Measurements from ENCODE around the gene ZNF155.

Gene ZNF155

DNA sequence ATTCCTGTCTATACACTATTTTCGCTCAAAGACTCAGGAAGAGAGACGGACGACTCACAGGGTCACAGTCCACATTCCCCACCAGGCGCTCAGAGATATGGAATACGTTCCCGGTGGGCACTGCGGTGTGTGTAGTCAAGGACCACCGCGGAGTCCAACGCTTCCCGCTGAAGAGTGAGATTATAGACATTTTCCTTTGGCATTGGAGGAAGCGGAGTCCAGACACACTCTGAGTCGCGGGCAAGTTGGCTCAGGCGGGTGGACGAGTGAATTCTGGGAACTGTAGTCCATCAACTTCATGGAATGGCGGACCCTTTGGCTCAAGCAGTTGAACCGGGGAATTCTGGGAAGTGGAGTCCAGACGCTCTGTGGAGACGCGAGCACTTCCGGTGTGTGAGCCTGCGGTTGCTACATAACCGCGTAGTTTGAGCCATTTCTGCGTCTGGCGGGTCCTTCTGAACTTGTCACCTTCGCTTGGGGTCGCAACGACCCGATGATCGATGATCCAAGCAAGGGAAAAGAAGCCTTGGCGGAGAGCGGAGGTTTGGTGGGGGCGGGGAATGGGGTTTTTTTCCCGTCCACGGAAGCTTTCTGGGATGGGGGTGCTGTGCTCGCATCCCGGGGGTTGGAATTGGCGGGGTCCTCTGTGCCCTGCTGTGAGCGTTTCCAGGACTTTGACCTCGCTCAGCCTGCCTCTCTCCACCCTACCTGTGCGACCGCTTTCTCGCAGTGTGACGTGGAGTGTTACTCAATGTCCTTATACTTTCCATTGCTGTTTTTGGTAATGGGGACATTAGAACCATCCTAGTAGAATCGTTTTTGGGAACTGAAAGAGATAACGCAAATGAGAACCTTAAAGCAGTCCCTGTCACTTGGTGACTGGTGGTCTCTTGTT is 18.8 kb downstream of the ZNF155 start, which contains the start of gene ZNF230:
TSS of gene ZNF230 (plus strand) at position 392 of the 895 bp plus-strand sequence. CDS start 4,122 bp downstream, outside the sequence.
- Histone ChIP-seq H3K27ac (peak within 1 kb of the TSS; percentile 29), H3K79me2 (no peaks in the 10 kb centered on the region), H3K27me3 (ENCODE audit: control insufficient read depth, insufficient read depth, low read length) (no peaks in the 10 kb centered on the region), H3K4me1 (no peaks in the 10 kb centered on the region), H3K4me2 (ENCODE audit: low read length) (peak within 1 kb of the TSS; percentile 97), H3K9me3 (ENCODE audit: control insufficient read depth, low read length) (no peaks in the 10 kb centered on the region), H3K9ac (peak within 1 kb of the TSS; percentile 25), H2AFZ (peak within 1 kb of the TSS; percentile 80), H3K36me3 (ENCODE audit: control insufficient read depth, insufficient read depth, low read length) (no peaks in the 10 kb centered on the region), H3K4me3 (ENCODE audit: low read depth, low read length) (peak within 1 kb of the TSS; percentile 97)
- TF ChIP-seq, protein P1, sequence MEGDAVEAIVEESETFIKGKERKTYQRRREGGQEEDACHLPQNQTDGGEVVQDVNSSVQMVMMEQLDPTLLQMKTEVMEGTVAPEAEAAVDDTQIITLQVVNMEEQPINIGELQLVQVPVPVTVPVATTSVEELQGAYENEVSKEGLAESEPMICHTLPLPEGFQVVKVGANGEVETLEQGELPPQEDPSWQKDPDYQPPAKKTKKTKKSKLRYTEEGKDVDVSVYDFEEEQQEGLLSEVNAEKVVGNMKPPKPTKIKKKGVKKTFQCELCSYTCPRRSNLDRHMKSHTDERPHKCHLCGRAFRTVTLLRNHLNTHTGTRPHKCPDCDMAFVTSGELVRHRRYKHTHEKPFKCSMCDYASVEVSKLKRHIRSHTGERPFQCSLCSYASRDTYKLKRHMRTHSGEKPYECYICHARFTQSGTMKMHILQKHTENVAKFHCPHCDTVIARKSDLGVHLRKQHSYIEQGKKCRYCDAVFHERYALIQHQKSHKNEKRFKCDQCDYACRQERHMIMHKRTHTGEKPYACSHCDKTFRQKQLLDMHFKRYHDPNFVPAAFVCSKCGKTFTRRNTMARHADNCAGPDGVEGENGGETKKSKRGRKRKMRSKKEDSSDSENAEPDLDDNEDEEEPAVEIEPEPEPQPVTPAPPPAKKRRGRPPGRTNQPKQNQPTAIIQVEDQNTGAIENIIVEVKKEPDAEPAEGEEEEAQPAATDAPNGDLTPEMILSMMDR (IDR thresholded peaks at IDR 0.05) = no peak

DNA sequence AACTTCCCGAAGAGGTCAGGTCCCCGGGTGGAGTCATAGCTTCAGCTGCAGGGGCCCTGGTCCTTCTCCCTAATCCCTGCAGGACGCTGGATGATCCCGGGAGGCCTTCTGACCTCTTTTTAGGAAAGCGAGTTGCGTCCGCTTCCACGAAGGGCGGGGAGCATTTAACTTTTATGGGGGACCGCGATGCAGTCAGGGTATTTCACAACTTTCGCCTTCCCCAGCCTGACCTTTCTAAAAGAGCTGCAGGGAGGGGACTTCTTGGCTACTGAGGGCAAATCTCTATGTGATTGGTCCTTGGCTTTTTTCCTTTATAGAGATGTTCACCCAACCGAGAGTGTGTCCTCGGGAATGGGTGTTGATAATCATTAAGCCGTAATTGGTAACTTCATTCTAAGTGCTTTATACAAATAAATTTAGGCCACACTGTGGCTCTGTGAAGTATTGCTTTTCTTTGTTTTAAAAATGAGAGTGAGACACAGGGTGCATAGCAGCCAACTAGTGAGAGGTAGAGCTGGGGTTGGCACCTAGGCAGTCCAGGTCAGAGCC is 19.5 kb downstream of the ZNF155 start:
- Histone ChIP-seq H3K9me3 (ENCODE audit: control insufficient read depth, low read length) (no peaks in the 10 kb centered on the region), H2AFZ (peak overlapping the region; percentile 80), H3K4me2 (ENCODE audit: low read length) (peak overlapping the region; percentile 97), H3K4me3 (ENCODE audit: low read depth, low read length) (peak overlapping the region; percentile 97), H3K4me1 (no peaks in the 10 kb centered on the region), H3K79me2 (no peaks in the 10 kb centered on the region), H3K9ac (peak overlapping the region; percentile 25), H3K27me3 (ENCODE audit: control insufficient read depth, insufficient read depth, low read length) (no peaks in the 10 kb centered on the region), H3K36me3 (ENCODE audit: control insufficient read depth, insufficient read depth, low read length) (no peaks in the 10 kb centered on the region), H3K27ac (peak overlapping the region; percentile 29)
- TF ChIP-seq, protein P1 (IDR thresholded peaks at IDR 0.05) = no peak

DNA sequence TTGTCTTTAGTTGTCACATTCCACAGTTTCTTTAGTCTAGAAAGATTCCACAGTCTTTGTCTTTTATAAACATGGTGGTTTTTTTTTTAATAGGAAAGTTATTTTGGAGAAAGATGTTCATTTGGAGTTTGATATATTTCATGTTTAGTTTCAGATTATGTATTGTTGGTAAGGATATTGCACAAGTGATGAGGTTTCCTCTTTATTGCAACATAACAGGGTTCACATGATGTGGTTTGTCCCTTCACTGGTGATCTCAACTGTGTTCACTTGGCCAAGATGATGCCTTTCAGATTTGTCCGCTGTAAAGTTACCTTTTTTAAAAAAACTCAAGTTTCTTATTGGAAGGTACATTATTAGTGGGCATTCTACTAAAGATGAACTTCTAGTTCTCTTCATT is 22.0 kb downstream of the ZNF155 start:
- TF ChIP-seq, protein P1 (IDR thresholded peaks at IDR 0.05) = no peak
- H3K9me3 ChIP-seq (ENCODE audit: control insufficient read depth, low read length) = no peaks in the 10 kb centered on the region
- no peaks in the 10 kb centered on the region for H3K4me1 ChIP-seq
- no peak overlapping the region for H2AFZ ChIP-seq
- H3K27ac ChIP-seq = no peak overlapping the region
- no peaks in the 10 kb centered on the region for H3K27me3 ChIP-seq (ENCODE audit: control insufficient read depth, insufficient read depth, low read length)
- no peaks in the 10 kb centered on the region for H3K79me2 ChIP-seq
- H3K4me3 ChIP-seq (ENCODE audit: low read depth, low read length) = no peak overlapping the region
- H3K36me3 ChIP-seq (ENCODE audit: control insufficient read depth, insufficient read depth, low read length) = peaks cover 8% of the 10 kb centered on the region
- H3K9ac ChIP-seq = no peak overlapping the region
- H3K4me2 ChIP-seq (ENCODE audit: low read length) = no peak overlapping the region

DNA sequence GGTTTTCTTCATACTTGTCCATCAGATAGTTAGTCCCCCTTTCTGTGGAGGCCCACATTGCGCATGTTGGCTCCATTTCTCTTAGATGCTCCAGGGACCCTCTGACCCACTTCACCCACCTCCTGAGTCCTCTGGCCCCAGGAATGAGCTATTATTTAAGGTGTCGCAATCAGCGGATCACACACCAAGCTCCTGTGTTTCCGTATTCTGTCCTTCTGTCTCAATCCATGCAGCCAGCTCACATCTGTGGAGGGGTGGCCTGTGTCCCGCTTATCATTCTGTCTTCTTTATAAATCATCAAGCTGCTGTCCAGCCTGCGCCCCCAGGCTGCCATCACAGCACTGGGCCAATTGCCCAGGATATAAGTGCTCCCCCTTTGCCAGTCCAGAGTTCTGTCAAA is 23.5 kb downstream of the ZNF155 start:
- H3K4me3 ChIP-seq (ENCODE audit: low read depth, low read length) = no peak overlapping the region
- H3K36me3 ChIP-seq (ENCODE audit: control insufficient read depth, insufficient read depth, low read length) = peaks cover 8% of the 10 kb centered on the region
- no peak overlapping the region for H3K4me2 ChIP-seq (ENCODE audit: low read length)
- H3K27ac ChIP-seq = no peak overlapping the region
- H3K27me3 ChIP-seq (ENCODE audit: control insufficient read depth, insufficient read depth, low read length) = no peaks in the 10 kb centered on the region
- no peak overlapping the region for H2AFZ ChIP-seq
- H3K9me3 ChIP-seq (ENCODE audit: control insufficient read depth, low read length) = no peaks in the 10 kb centered on the region
- H3K9ac ChIP-seq = no peak overlapping the region
- H3K79me2 ChIP-seq = no peaks in the 10 kb centered on the region
- TF ChIP-seq, protein P1 (IDR thresholded peaks at IDR 0.05) = no peak
- H3K4me1 ChIP-seq = no peaks in the 10 kb centered on the region
